ENCODE measurements around the gene C11orf58.

C11orf58 gene

GRCh38 chr11:16804104-16804947, 65.9 kb downstream of the C11orf58 start:
- DNase-seq (ENCODE audit: low read depth), result no peak

- no peak for DNase-seq (ENCODE audit: low read depth)
Measured at GRCh38 chr11:16805938-16806337, 67.5 kb downstream of the C11orf58 start.

GRCh38 chr11:16806791-16807190, 68.3 kb downstream of the C11orf58 start:
- no peak for DNase-seq (ENCODE audit: low read depth)

- DNase-seq (ENCODE audit: low read depth), result no peak
Measured at GRCh38 chr11:16807306-16807705, 68.9 kb downstream of the C11orf58 start.

Measured in stromal cell of bone marrow (primary cell).